OCI-LY3 (cell line): Measurements from ENCODE around the gene LMNB1.

Source experiments
- H2AFZ ChIP-seq: fragments of 200-600, 300-600 bp; shearing (Covaris generic); 2 replicates; pipeline ENCODE4 v1.6.0; 2014; ENCODE audit warnings: antibody characterized with exemption, low read depth, low read length
- H3K27ac ChIP-seq: fragments of 200-600, 300-600 bp; sonication (generic); 2 replicates; pipeline ENCODE4 v1.5.1; 2014; ENCODE audit warnings: mild to moderate bottlenecking, low read length, moderate library complexity, mixed read lengths
- H3K27me3 ChIP-seq: fragments of 200-600, 300-600 bp; sonication (generic); 2 replicates; pipeline ENCODE4 v1.6.1; 2014; ENCODE audit warnings: low read depth, low read length, mixed read lengths
- H3K36me3 ChIP-seq: fragments of 200-600, 300-600 bp; sonication (generic); replicated peaks from 2 replicates; pipeline ENCODE3; 2014; ENCODE audit warnings: low read depth, low read length, mixed read lengths
- H3K4me1 ChIP-seq: fragments of 300-600, 200-600 bp; sonication (generic); 2 replicates; pipeline ENCODE4 v1.6.1; 2014; ENCODE audit warnings: low read length, mixed read lengths
- H3K4me2 ChIP-seq: fragments of 200-600, 300-600 bp; sonication (generic); 2 replicates; pipeline ENCODE4 v1.6.1; 2014; ENCODE audit warnings: low read length, mixed read lengths
- H3K4me3 ChIP-seq: fragments of 300-600, 200-600 bp; sonication (generic); 2 replicates; pipeline ENCODE4 v1.5.1; 2014; ENCODE audit warnings: antibody characterized with exemption, mild to moderate bottlenecking, low read length, moderate library complexity
- H3K79me2 ChIP-seq: fragments of 300-600, 200-600 bp; shearing (Covaris generic); 2 replicates; pipeline ENCODE4 v1.6.1; 2014; ENCODE audit warnings: mild to moderate bottlenecking, low read length, mixed read lengths
- H3K9ac ChIP-seq: fragments of 300-600, 200-600 bp; shearing (Covaris generic); 2 replicates; pipeline ENCODE4 v1.6.0; 2014; ENCODE audit warnings: mild to moderate bottlenecking, low read length, moderate library complexity
- H3K9me3 ChIP-seq: fragments of 200-600, 300-600 bp; shearing (Covaris generic); 2 replicates; pipeline ENCODE4 v1.6.1; 2014; ENCODE audit warnings: low read length, mixed read lengths; ENCODE audit not compliant: insufficient read depth
- H4K20me1 ChIP-seq: fragments of 200-600, 300-600 bp; sonication (generic); 2 replicates; pipeline ENCODE4 v1.6.1; 2016; ENCODE audit warnings: low read length, mixed read lengths; ENCODE audit not compliant: insufficient read depth
- EZH2phosphoT487 ChIP-seq: fragments of 200-600 bp; shearing (Covaris generic); IDR thresholded peaks from 2 replicates; pipeline ENCODE4 v1.6.1; 2018; ENCODE audit warnings: antibody characterized with exemption, mixed run types, low read depth
- TF ChIP-seq, protein P1 (sequence below): fragments of 200-600, 300-600 bp; sonication (generic); IDR thresholded peaks from 2 replicates; pipeline ENCODE4 v1.5.1; 2014; ENCODE audit warnings: antibody characterized with exemption, low read length, low read depth

Gene LMNB1

DNA sequence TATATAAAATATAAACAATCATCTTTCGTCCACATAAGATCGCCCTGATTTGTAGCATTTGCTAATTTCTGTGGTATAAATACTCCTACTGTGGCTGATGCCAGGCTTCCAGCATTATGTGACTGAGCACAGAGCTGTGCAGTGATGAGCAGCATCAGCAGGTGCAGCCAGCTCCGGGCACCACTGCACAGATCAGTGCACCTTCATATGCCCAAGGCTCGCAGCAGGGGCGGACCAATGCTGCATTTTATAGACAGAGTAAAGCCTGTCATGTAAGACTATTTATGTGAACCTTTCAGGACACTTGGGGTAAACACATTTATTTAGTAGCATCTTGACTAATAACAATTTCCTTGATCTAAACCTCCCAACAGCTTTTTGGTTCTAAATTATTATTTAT is 53.1 kb downstream of the LMNB1 start:
- H3K9ac ChIP-seq: no peak overlapping the region
- no peak overlapping the region for H3K27ac ChIP-seq
- H3K4me1 ChIP-seq: 0 out of 2 replicates have a peak, but pooled peaks cover 4% of the 10 kb centered on the region
- no peaks in the 10 kb centered on the region; the same call in 1 of the 2 replicates for H4K20me1 ChIP-seq
- H3K9me3 ChIP-seq: no peaks in the 10 kb centered on the region
- H3K4me3 ChIP-seq: no peak overlapping the region
- peaks cover 43% of the 10 kb centered on the region for H3K36me3 ChIP-seq
- peaks cover 6% of the 10 kb centered on the region; the same call in 1 of the 2 replicates for H3K79me2 ChIP-seq
- H2AFZ ChIP-seq: no peak overlapping the region
- H3K4me2 ChIP-seq: no peak overlapping the region
- TF ChIP-seq, protein P1, sequence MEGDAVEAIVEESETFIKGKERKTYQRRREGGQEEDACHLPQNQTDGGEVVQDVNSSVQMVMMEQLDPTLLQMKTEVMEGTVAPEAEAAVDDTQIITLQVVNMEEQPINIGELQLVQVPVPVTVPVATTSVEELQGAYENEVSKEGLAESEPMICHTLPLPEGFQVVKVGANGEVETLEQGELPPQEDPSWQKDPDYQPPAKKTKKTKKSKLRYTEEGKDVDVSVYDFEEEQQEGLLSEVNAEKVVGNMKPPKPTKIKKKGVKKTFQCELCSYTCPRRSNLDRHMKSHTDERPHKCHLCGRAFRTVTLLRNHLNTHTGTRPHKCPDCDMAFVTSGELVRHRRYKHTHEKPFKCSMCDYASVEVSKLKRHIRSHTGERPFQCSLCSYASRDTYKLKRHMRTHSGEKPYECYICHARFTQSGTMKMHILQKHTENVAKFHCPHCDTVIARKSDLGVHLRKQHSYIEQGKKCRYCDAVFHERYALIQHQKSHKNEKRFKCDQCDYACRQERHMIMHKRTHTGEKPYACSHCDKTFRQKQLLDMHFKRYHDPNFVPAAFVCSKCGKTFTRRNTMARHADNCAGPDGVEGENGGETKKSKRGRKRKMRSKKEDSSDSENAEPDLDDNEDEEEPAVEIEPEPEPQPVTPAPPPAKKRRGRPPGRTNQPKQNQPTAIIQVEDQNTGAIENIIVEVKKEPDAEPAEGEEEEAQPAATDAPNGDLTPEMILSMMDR: no peak
- TF ChIP-seq EZH2phosphoT487: no peak
- no peaks in the 10 kb centered on the region for H3K27me3 ChIP-seq

DNA sequence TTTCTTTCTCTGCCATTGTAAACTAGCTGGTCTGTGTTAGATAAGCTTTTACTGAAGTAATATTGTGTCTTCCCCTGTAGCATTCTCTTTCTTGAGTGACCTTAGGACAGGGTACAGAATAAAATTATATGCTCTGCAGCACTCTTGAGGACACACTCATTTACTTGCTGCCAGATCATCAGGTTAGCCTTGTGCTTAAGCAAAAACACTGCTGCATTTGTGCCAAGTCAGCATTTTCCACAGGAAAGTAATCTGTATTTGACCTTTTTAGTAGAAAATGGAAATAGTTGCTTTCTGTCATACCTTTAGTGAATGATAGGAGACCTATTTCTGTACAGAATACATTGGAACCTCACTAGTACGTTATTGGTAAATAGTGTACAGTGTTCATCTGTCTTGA is 54.2 kb downstream of the LMNB1 start:
- Histone ChIP-seq H3K9me3 (no peaks in the 10 kb centered on the region), H3K27ac (no peak overlapping the region), H3K79me2 (no peaks in the 10 kb centered on the region), H2AFZ (no peak overlapping the region), H3K4me2 (no peak overlapping the region), H3K4me3 (no peak overlapping the region), H3K9ac (no peak overlapping the region), H3K27me3 (no peaks in the 10 kb centered on the region), H3K4me1 (0 out of 2 replicates have a peak, but pooled peaks cover 4% of the 10 kb centered on the region), H4K20me1 (no peaks in the 10 kb centered on the region), H3K36me3 (peaks cover 40% of the 10 kb centered on the region)
- TF ChIP-seq EZH2phosphoT487: no peak
- TF ChIP-seq, protein P1: no peak

DNA sequence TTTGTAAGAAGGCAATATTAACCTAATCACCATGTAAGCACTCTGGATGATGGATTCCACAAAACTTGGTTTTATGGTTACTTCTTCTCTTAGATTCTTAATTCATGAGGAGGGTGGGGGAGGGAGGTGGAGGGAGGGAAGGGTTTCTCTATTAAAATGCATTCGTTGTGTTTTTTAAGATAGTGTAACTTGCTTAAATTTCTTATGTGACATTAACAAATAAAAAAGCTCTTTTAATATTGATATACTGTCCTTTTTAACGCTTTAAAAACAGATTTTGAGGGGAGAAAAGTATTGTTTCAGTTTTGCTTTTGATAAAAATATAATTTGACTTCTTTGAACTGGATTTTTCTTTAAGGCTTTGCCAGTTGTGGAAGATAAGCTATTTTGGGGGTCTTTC is 59.8 kb downstream of the LMNB1 start:
- TF ChIP-seq, protein P1: no peak
- no peak for TF ChIP-seq EZH2phosphoT487
- no peak overlapping the region for H2AFZ ChIP-seq

DNA sequence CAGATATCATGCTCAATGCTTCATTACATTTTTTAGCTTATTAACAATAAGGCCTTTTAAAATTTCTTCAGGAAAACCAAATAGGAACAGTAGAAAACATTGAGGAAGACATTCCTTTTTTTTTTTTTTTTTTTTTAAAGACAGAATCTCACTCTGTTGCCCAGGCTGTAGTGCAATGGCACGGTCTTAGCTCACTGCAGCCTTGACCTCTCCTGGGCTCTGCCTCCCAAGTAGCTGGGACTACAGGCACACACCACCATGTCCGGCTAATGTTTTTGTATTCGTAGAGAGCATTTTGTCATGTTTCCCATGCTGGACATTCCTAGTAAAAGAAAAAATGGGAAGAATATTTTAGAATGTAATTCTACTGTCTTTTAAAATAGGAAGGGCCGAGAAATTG is 60.3 kb downstream of the LMNB1 start:
- Histone ChIP-seq H3K36me3 (peaks cover 21% of the 10 kb centered on the region), H3K4me1 (0 out of 2 replicates have a peak, but pooled peaks cover 4% of the 10 kb centered on the region), H3K27ac (no peak overlapping the region), H4K20me1 (no peaks in the 10 kb centered on the region), H3K79me2 (no peaks in the 10 kb centered on the region), H3K4me2 (no peak overlapping the region), H2AFZ (no peak overlapping the region), H3K27me3 (no peaks in the 10 kb centered on the region), H3K4me3 (no peak overlapping the region), H3K9ac (no peak overlapping the region), H3K9me3 (no peaks in the 10 kb centered on the region)
- TF ChIP-seq, protein P1: no peak
- no peak for TF ChIP-seq EZH2phosphoT487

More for the DNA sequence above, 59.8 kb downstream of the LMNB1 start:
- Histone ChIP-seq H4K20me1 (no peaks in the 10 kb centered on the region), H3K79me2 (no peaks in the 10 kb centered on the region), H3K4me1 (0 out of 2 replicates have a peak, but pooled peaks cover 4% of the 10 kb centered on the region), H3K36me3 (peaks cover 21% of the 10 kb centered on the region), H3K9me3 (no peaks in the 10 kb centered on the region), H3K4me3 (no peak overlapping the region), H3K27ac (no peak overlapping the region), H3K9ac (no peak overlapping the region), H3K27me3 (no peaks in the 10 kb centered on the region), H3K4me2 (no peak overlapping the region)
